Nephron (organoid): ENCODE data around the gene NINL.

ENCODE experiments used
- H3K27ac Mint-ChIP-seq, 3 experiments: 2 replicates each; pipeline ENCODE4 v1.8.0; 2020; ENCODE audit warnings: mixed read lengths in 3 of 3, mild to moderate bottlenecking in 2 of 3, moderate library complexity in 1 of 3
- H3K27me3 Mint-ChIP-seq: 2 replicates; pipeline ENCODE4 v1.8.0; 2021; ENCODE audit warnings: low read depth, mild to moderate bottlenecking, moderate library complexity, mixed read lengths
- H3K36me3 Mint-ChIP-seq: 2 replicates; pipeline ENCODE4 v1.8.0; 2020; ENCODE audit warnings: low read depth, mixed read lengths
- H3K4me1 Mint-ChIP-seq: 2 replicates; pipeline ENCODE4 v1.8.0; 2020; ENCODE audit warnings: mixed read lengths
- H3K4me3 Mint-ChIP-seq, 3 experiments: 2 replicates each; pipeline ENCODE4 v1.8.0; 2020; ENCODE audit warnings: mild to moderate bottlenecking in 3 of 3, mixed read lengths in 3 of 3, moderate library complexity in 2 of 3
- H3K9me3 Mint-ChIP-seq: 2 replicates; pipeline ENCODE4 v1.8.0; 2020; ENCODE audit warnings: mixed read lengths
- CTCF ChIP-seq, 3 experiments: fragments of 200-600 bp; sonication (generic); IDR thresholded peaks; one replicate each; pipeline ENCODE4 v1.5.0; 2021; ENCODE audit warnings: antibody characterized with exemption in 3 of 3; ENCODE audit not compliant: unreplicated experiment in 3 of 3

The NINL gene

GRCh38 chr20:25468126-25469075 is 116.9 kb downstream of the NINL start:
- Mint-ChIP-seq H3K9me3 (no peaks in the 10 kb centered on the region), H3K4me1 (no peaks in the 10 kb centered on the region), H3K27me3 (no peaks in the 10 kb centered on the region), H3K36me3 (peaks cover 79% of the 10 kb centered on the region), H3K27ac (no peak overlapping the region), H3K4me3 (no peak overlapping the region)
- TF ChIP-seq CTCF (IDR thresholded peaks at IDR 0.05; ENCODE audit: unreplicated experiment in 3 of 3): no peak

- Mint-ChIP-seq H3K4me3 (no peak overlapping the region), H3K36me3 (peaks cover 81% of the 10 kb centered on the region), H3K4me1 (no peaks in the 10 kb centered on the region), H3K27me3 (no peaks in the 10 kb centered on the region), H3K9me3 (no peaks in the 10 kb centered on the region), H3K27ac (peak overlapping the region in 1 of 3 experiments; percentile 48)
- TF ChIP-seq CTCF (IDR thresholded peaks at IDR 0.05; ENCODE audit: unreplicated experiment in 3 of 3): no peak
Observed at GRCh38 chr20:25467441-25467840, 117.9 kb downstream of the NINL start.

DNA sequence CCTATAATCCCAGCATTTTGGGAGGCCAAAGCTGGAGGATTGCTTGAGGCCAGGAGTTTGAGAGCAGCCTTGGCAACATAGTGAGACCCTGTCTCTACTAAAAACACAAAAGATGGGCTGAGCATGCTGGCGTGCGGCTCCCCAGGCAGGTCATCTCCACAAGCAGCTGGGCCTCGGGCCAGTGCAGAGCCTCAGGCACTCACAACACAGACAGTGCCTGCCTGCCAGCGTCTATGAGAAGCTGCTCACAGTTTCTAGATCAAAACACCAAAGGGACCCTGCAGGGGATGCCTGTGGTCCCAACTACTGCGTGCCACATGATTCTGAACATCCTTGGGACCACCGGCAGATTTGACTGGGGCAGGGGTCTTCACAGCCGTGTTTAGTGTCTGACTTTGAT is 118.5 kb downstream of the NINL start:
- Mint-ChIP-seq H3K9me3 (no peaks in the 10 kb centered on the region), H3K4me1 (no peaks in the 10 kb centered on the region), H3K36me3 (peaks cover 82% of the 10 kb centered on the region), H3K27ac (no peak overlapping the region), H3K4me3 (no peak overlapping the region), H3K27me3 (no peaks in the 10 kb centered on the region)
- no peak for TF ChIP-seq CTCF (IDR thresholded peaks at IDR 0.05; ENCODE audit: unreplicated experiment in 3 of 3)

GRCh38 chr20:25465243-25466135 is 119.8 kb downstream of the NINL start:
- Mint-ChIP-seq H3K4me3 (no peak overlapping the region), H3K27me3 (no peaks in the 10 kb centered on the region), H3K9me3 (no peaks in the 10 kb centered on the region), H3K4me1 (no peaks in the 10 kb centered on the region), H3K36me3 (peaks cover 75% of the 10 kb centered on the region), H3K27ac (peak overlapping the region in 1 of 3 experiments; percentile 51)
- TF ChIP-seq CTCF (IDR thresholded peaks at IDR 0.05; ENCODE audit: unreplicated experiment in 3 of 3): no peak

DNA sequence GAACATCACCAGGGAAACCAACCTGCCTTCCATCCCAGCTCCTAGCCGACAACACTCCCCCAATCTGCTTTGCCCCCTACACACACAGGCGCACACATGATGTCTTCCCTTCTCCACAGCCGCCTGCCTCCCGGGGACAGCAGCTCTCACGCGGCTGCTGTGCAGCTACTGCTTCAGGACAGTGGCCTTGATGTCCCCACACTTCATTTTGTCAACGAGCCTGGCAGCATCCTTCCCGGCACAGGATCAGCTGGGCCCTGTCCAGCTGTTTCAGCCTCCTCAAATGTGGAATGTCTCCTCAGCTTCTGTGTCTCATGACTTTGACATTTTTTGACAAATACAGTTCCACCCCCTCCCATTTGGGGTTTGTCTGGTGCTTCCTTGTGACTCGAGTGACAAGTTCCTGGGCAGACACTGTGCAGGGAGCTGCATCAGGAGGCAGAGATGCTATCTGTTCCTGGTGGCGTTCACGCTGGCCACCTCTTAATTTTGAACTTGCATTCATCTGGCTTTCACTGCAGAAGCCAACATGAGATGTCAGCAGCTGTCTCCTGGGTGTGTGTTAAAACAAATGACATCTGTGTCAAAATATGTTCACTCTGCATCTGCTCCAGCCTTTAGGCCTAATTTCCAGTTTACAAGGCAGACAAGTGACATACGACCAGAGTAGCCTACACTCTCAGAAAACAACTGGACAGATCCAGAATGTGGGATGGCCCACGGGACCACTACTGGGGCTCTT is 120.7 kb downstream of the NINL start:
- no peak for TF ChIP-seq CTCF (IDR thresholded peaks at IDR 0.05; ENCODE audit: unreplicated experiment in 3 of 3)
- no peaks in the 10 kb centered on the region for H3K27me3 Mint-ChIP-seq
- peak overlapping the region in 1 of 3 experiments; percentile 51 for H3K27ac Mint-ChIP-seq
- no peaks in the 10 kb centered on the region for H3K4me1 Mint-ChIP-seq
- no peak overlapping the region for H3K4me3 Mint-ChIP-seq
- peaks cover 71% of the 10 kb centered on the region for H3K36me3 Mint-ChIP-seq
- no peaks in the 10 kb centered on the region for H3K9me3 Mint-ChIP-seq
